ENCODE measurements around the gene AATK.

GRCh38 chr17:81103379-81103778 lies 62.6 kb downstream of the AATK start:
- TF ChIP-seq LEF1 (IDR thresholded peaks at IDR 0.05; ENCODE audit: borderline replicate concordance) (no peak), NFRKB (IDR thresholded peaks at IDR 0.05) (no peak), ARNT (IDR thresholded peaks at IDR 0.05) (no peak), HDGF (IDR thresholded peaks at IDR 0.05; ENCODE audit: borderline replicate concordance) (no peak), SP1 (IDR thresholded peaks at IDR 0.05) (no peak), FOXM1 (IDR thresholded peaks at IDR 0.05; ENCODE audit: borderline replicate concordance) (no peak), ZNF384 (IDR thresholded peaks at IDR 0.05) (no peak)

Measured in HEK293T (cell line).